Panc1 (cell line): ENCODE results near the gene PTPRO.

Experiments used
- CTCF ChIP-seq: fragments of 450-650 bp; IDR thresholded peaks from 2 replicates; pipeline ENCODE4 v1.5.1; 2017; ENCODE audit warnings: mild to moderate bottlenecking
- POLR2AphosphoS5 ChIP-seq: IDR thresholded peaks from 2 replicates; pipeline ENCODE4 v1.6.1; 2012; ENCODE audit warnings: mild to moderate bottlenecking, low read depth, low read length, moderate library complexity
- SIN3A ChIP-seq: IDR thresholded peaks from 2 replicates; pipeline ENCODE4 v1.6.1; 2012; ENCODE audit warnings: low read depth, mild to moderate bottlenecking, low read length, moderate library complexity, borderline replicate concordance; ENCODE audit not compliant: insufficient read depth
- TF ChIP-seq, protein P1 (sequence below), 2 experiments: IDR thresholded peaks; 2 replicates each; pipeline ENCODE4 v1.6.1; 2011 to 2012; ENCODE audit warnings: low read depth in 2 of 2, control low read depth in 1 of 2, low read length in 1 of 2, mild to moderate bottlenecking in 1 of 2, moderate library complexity in 1 of 2; ENCODE audit not compliant: insufficient read depth in 1 of 2

- TF ChIP-seq POLR2AphosphoS5 = no peak
- TF ChIP-seq CTCF = no peak
- TF ChIP-seq, protein P1, sequence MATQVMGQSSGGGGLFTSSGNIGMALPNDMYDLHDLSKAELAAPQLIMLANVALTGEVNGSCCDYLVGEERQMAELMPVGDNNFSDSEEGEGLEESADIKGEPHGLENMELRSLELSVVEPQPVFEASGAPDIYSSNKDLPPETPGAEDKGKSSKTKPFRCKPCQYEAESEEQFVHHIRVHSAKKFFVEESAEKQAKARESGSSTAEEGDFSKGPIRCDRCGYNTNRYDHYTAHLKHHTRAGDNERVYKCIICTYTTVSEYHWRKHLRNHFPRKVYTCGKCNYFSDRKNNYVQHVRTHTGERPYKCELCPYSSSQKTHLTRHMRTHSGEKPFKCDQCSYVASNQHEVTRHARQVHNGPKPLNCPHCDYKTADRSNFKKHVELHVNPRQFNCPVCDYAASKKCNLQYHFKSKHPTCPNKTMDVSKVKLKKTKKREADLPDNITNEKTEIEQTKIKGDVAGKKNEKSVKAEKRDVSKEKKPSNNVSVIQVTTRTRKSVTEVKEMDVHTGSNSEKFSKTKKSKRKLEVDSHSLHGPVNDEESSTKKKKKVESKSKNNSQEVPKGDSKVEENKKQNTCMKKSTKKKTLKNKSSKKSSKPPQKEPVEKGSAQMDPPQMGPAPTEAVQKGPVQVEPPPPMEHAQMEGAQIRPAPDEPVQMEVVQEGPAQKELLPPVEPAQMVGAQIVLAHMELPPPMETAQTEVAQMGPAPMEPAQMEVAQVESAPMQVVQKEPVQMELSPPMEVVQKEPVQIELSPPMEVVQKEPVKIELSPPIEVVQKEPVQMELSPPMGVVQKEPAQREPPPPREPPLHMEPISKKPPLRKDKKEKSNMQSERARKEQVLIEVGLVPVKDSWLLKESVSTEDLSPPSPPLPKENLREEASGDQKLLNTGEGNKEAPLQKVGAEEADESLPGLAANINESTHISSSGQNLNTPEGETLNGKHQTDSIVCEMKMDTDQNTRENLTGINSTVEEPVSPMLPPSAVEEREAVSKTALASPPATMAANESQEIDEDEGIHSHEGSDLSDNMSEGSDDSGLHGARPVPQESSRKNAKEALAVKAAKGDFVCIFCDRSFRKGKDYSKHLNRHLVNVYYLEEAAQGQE (IDR thresholded peaks at IDR 0.05; ENCODE audit: insufficient read depth in 1 of 2, low read depth in 2 of 2, low read length in 1 of 2) = no peak
- TF ChIP-seq SIN3A = no peak
These were observed 28.3 kb downstream of the PTPRO start for GRCh38 chr12:15350643-15351042.
